HEK293T (cell line): Measurements from ENCODE around the gene SLC25A30.

Experiments used
- CTCF ChIA-PET: fragments of 350-600 bp; formaldehyde crosslinking; extraction: SDS; loops from one replicate; lab custom pipeline; 2021; ENCODE audit warnings: antibody characterized with exemption, inconsistent platforms; lab: Yijun Ruan, JAX
- POLR2A ChIA-PET: fragments of 350-600 bp; formaldehyde crosslinking; extraction: SDS; loops from one replicate; lab custom pipeline; 2020; ENCODE audit warnings: antibody characterized with exemption, inconsistent platforms; lab: Yijun Ruan, JAX
- DNase-seq: peaks from one replicate; pipeline ENCODE4 v3.0.0; 2012; ENCODE audit warnings: mixed read lengths; ENCODE audit errors: extremely low spot score
- ARNT ChIP-seq: fragments of 450-650 bp; IDR thresholded peaks from 2 replicates; pipeline ENCODE4 v1.6.1; 2017; ENCODE audit warnings: mild to moderate bottlenecking
- BHLHE40 ChIP-seq: fragments of 450-650 bp; IDR thresholded peaks from 2 replicates; pipeline ENCODE4 v1.6.1; 2016; ENCODE audit warnings: mild to moderate bottlenecking, moderate library complexity, borderline replicate concordance
- CTBP1 ChIP-seq: fragments of 450-650 bp; IDR thresholded peaks from 2 replicates; pipeline ENCODE4 v1.6.1; 2016; ENCODE audit warnings: borderline replicate concordance
- ELF4 ChIP-seq: fragments of 450-650 bp; IDR thresholded peaks from 2 replicates; pipeline ENCODE4 v1.6.1; 2017; ENCODE audit warnings: antibody characterized with exemption
- FOXA1 ChIP-seq: fragments of 450-650 bp; IDR thresholded peaks from 2 replicates; pipeline ENCODE4 v1.6.1; 2016; ENCODE audit warnings: mild to moderate bottlenecking
- FOXK2 ChIP-seq: fragments of 450-650 bp; IDR thresholded peaks from 2 replicates; pipeline ENCODE4 v1.6.1; 2016; ENCODE audit warnings: mild to moderate bottlenecking
- FOXM1 ChIP-seq: fragments of 450-650 bp; IDR thresholded peaks from 2 replicates; pipeline ENCODE4 v1.6.1; 2017; ENCODE audit warnings: mild to moderate bottlenecking, borderline replicate concordance
- HDGF ChIP-seq: fragments of 450-650 bp; IDR thresholded peaks from 2 replicates; pipeline ENCODE4 v1.6.1; 2017; ENCODE audit warnings: antibody characterized with exemption, borderline replicate concordance
- L3MBTL2 ChIP-seq: fragments of 450-650 bp; conservative IDR thresholded peaks from 2 replicates; pipeline ENCODE4 v1.6.1; 2016; ENCODE audit warnings: mild to moderate bottlenecking
- LEF1 ChIP-seq: fragments of 450-650 bp; IDR thresholded peaks from 2 replicates; pipeline ENCODE4 v1.6.1; 2017; ENCODE audit warnings: mild to moderate bottlenecking, borderline replicate concordance
- NFRKB ChIP-seq: fragments of 450-650 bp; IDR thresholded peaks from 2 replicates; pipeline ENCODE4 v1.6.1; 2016; ENCODE audit warnings: mild to moderate bottlenecking, moderate library complexity
- SP1 ChIP-seq: fragments of 450-650 bp; IDR thresholded peaks from 2 replicates; pipeline ENCODE4 v1.6.1; 2017
- SUZ12 ChIP-seq: fragments of 450-650 bp; IDR thresholded peaks from 2 replicates; pipeline ENCODE4 v1.6.1; 2016; ENCODE audit warnings: mild to moderate bottlenecking
- TARDBP ChIP-seq: fragments of 450-650 bp; IDR thresholded peaks from 2 replicates; pipeline ENCODE4 v1.6.1; 2016
- ZNF384 ChIP-seq: fragments of 450-650 bp; IDR thresholded peaks from 2 replicates; pipeline ENCODE4 v1.6.1; 2016
- TF ChIP-seq, protein P1 (sequence below): fragments of 450-650 bp; IDR thresholded peaks from 2 replicates; pipeline ENCODE4 v1.6.1; 2016

Gene SLC25A30

DNA sequence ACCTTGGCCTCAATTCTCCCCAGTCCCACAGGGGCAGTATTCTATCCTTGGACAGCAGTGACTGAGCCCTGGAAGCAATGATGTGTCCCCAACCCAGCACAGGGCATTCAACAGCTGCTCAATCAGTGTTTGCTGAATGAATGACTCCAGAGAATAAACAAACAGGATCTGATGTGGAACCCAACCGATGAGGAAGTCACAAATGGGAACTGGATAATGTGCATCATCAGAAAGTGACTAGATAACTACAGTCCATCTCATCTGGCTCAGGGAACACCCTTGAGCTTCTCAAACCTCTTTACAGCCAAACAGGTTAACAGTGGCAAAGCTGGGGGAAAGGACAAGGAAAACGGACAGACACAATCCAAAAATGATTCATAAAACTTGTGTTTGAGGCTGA, 8.2 kb downstream of the SLC25A30 start:
- CTCF ChIA-PET, result no interaction called here
- TF ChIP-seq ZNF384 (no peak), FOXA1 (no peak), L3MBTL2 (no peak), LEF1 (no peak), TARDBP (no peak), BHLHE40 (no peak), FOXM1 (no peak), FOXK2 (no peak)
- TF ChIP-seq, protein P1, sequence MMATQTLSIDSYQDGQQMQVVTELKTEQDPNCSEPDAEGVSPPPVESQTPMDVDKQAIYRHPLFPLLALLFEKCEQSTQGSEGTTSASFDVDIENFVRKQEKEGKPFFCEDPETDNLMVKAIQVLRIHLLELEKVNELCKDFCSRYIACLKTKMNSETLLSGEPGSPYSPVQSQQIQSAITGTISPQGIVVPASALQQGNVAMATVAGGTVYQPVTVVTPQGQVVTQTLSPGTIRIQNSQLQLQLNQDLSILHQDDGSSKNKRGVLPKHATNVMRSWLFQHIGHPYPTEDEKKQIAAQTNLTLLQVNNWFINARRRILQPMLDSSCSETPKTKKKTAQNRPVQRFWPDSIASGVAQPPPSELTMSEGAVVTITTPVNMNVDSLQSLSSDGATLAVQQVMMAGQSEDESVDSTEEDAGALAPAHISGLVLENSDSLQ, result no peak
- no peak for DNase-seq
- POLR2A ChIA-PET, result no interaction called here

DNA sequence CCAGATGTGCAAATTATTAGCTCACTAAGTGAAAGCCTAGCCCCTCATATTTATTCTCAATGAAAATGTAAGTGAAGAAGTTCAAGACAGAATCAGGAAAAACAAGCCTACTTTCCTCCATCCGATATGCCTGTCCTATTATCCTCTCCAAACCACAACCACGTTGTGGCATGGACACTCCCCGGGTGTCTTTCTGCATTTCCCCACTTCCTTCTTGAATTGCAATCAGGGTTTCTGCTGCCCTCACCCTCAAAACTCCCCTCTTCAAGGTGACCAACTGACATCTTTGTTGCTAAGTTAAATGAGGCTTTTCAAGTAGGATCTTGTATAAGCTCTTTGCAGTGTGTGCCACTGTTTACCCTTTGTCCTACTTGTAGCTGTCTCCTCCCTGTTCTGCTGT, 11.8 kb downstream of the SLC25A30 start:
- ChIA-PET CTCF (interaction anchor here (0.6 kb wide), 1 partner anchor 66 kb away, joined by 3 read pairs; no protein-coding TSS in a partner anchor), POLR2A (no interaction called here)
- TF ChIP-seq ELF4, result no peak
- no peak for TF ChIP-seq CTBP1
- TF ChIP-seq TARDBP, result no peak
- TF ChIP-seq HDGF, result no peak
- TF ChIP-seq SUZ12, result no peak
- no peak for DNase-seq

DNA sequence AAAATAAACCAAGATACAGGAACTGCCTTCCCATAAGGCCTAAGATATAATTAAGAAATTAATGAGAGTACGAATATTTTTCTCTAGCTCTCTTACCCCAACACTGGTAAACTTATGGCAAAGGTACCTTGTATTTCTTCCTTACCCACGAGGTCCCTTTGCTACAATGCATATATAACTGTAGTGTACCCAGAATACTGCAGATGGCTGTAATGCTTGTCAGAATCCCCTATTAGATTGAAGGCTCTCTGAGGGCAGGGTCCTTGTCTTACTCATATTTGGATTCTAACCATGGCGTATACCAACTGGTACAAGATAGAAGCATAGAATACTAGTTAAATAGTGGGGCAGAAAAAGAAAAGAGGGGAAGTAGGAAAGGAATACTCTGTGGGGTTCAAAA, 15.1 kb downstream of the SLC25A30 start:
- no peak for DNase-seq
- TF ChIP-seq SP1 (no peak), LEF1 (no peak), FOXK2 (no peak), ELF4 (no peak), SUZ12 (no peak), L3MBTL2 (no peak), CTBP1 (no peak), ARNT (no peak), FOXM1 (no peak), FOXA1 (no peak), TARDBP (no peak), NFRKB (no peak), HDGF (no peak), BHLHE40 (no peak), ZNF384 (no peak)
- TF ChIP-seq, protein P1, result no peak
- ChIA-PET CTCF (no interaction called here), POLR2A (no interaction called here)

DNA sequence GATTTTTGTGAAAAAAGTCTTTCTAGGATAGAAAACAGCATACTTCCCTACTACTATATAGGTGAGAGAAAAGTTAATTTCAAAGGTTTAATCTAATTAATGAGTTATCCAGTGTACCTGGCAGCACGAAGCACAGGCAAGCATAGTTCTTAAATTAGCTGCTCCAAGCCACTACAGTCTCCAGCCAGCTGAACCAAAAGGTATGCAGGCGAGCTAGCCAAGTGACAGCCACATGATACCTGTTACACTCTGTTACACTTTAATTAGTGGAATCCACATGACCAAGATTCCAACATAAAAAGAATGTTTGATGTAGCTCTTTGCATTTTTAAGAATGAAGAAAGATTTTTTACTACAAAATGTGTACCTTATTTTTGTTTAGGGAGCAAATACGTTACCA, 15.5 kb downstream of the SLC25A30 start:
- POLR2A ChIA-PET, result no interaction called here
- DNase-seq, result no peak
- CTCF ChIA-PET, result no interaction called here
- TF ChIP-seq ZNF384 (no peak), FOXA1 (no peak), CTBP1 (no peak), NFRKB (no peak), ARNT (no peak), SUZ12 (no peak), FOXM1 (no peak), HDGF (no peak), TARDBP (no peak), LEF1 (no peak), SP1 (no peak), L3MBTL2 (no peak), FOXK2 (no peak), BHLHE40 (no peak)
- TF ChIP-seq, protein P1, result no peak

DNA sequence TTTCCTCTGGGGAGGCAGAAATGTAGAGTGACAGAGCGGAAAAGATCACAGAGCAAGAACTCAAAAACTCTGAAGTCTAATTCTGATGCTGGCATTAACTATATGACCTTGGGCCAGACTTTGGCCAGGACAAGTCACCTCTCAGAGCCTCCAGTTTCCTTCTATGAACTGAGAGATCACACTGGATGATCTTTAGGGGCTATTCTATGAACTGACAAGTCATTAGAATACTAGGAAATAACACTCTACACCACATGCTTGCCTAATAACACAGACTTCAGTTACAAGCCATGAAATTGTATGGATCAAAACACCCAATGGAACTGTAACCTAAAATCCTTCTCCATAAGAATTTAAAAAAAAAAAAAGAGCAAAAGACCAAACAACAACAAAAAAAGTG, 16.9 kb downstream of the SLC25A30 start:
- CTCF ChIA-PET, result no interaction called here
- no peak for DNase-seq
- POLR2A ChIA-PET, result no interaction called here
- TF ChIP-seq BHLHE40, result no peak
- no peak for TF ChIP-seq CTBP1
- TF ChIP-seq NFRKB, result no peak
- no peak for TF ChIP-seq HDGF
- no peak for TF ChIP-seq L3MBTL2
- TF ChIP-seq ELF4, result no peak
- no peak for TF ChIP-seq ZNF384
- TF ChIP-seq SP1, result no peak
- TF ChIP-seq ARNT, result no peak
- no peak for TF ChIP-seq LEF1

DNA sequence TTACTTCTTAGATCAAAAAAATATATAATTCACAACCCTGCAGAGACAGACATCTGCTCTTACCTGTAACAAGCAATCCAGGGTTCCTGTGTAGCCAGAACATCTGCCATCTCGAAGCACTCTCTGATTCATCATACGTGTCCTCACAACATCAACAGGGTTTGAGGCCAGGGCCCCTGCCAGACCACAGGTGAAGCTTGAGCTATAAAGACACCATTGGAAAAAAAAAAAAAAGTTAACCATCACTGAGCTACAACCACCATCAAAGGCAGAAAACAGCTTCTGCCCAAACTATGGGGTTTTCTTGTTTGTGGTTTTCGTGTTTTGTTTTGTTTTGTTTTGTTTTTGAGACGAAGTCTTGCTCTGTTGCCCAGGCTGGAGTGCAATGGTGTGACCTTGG, 19.3 kb downstream of the SLC25A30 start:
- TF ChIP-seq FOXA1, result no peak
- no peak for DNase-seq
- POLR2A ChIA-PET, result no interaction called here
- CTCF ChIA-PET, result no interaction called here

DNA sequence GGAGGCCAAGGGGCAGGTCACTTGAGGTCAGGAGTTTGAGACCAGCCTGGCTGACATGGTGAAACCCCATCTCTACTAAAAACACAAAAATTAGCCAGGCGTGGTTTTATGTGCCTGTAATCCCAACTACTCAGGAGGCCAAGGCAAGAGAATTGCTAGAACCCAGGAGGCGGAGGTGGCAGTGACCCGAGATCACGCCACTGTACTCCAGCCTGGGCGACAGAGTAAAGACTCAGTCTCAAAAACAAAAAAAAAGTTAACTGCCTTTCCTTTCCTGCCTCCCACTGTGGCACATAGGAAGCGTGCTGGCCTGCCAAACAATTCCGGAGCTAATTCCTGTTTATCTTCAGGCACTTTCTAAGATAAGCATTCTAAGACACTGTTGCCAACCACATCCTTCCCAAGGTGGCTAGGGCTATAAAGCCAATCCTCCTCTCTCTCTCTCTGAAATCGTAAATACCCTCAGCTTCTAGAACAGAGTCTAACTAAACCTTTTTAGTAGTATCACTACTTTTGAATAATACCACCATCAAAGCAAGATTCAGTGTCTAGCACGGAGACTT, 21.6 kb downstream of the SLC25A30 start:
- DNase-seq, result no peak
- POLR2A ChIA-PET, result interaction anchor here (1.3 kb wide), 1 partner anchor 56 kb away, joined by 4 read pairs; no protein-coding TSS in a partner anchor
- CTCF ChIA-PET, result no interaction called here
- TF ChIP-seq NFRKB (no peak), FOXK2 (no peak), CTBP1 (no peak), SP1 (no peak), ELF4 (no peak), L3MBTL2 (no peak), FOXA1 (no peak), LEF1 (no peak), SUZ12 (no peak), BHLHE40 (no peak), ARNT (no peak), FOXM1 (no peak), TARDBP (no peak), ZNF384 (no peak), HDGF (no peak)
- TF ChIP-seq, protein P1, result no peak
